ENCODE data around the gene SETDB1. TPM values are rescaled to one million over a fixed set of nuclear protein-coding genes. Genes with fewer than 3 reads are reported as not detected.
A peak's percentile ranks its signal among the peaks of the same experiment; 100 is the strongest.

Gene SETDB1
- total and polyA plus RNA-seq, 2 experiments from 2014 or later = 9.7 to 21.4 TPM

DNA sequence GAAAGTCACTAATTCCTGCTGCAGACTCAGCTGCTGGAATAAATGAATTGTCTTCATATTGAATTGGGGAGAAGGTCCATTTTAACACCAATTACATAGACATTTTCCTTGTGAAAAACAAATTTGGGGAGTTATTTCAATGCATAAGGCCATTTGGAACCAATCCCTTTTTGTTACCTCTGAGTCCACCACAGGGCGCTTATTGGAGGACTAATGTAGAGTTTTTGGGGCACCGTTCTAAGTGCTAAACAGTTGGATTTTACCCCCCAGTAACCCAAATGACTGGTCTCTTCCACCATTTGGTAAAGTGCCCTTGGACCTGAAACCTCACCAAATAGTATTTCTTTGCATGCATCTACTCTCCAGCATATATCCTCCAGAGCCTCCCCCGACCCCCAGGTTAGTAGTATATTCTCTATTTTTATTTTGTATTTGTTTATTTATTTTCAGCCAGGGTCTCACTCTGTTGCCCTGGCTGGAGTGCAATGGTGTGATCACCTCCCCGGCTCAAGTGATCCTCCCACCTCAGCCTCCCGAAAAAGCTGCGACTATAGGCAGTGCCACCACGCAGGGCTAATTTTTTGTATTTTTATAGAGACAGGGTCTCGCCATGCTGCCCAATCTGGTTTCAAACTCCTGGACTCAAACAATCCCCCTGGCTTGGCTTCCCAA, 83.6 kb downstream of the SETDB1 start:
- 91 to 92% methylated on average over 8 of the region's 8 CpGs for WGBS, 2 experiments (ENCODE audit: low coverage in 1 of 2, low lambda C conversion rate in 2 of 2, missing lambda C conversion rate in 2 of 2)
- TF ChIP-seq EZH2 (IDR thresholded peaks at IDR 0.05; ENCODE audit: insufficient read depth, poor library complexity, severe bottlenecking) = no peak
- TF ChIP-seq EZH2phosphoT487 (IDR thresholded peaks at IDR 0.05; ENCODE audit: insufficient read depth, low read depth) = no peak
- H3K4me2 ChIP-seq (ENCODE audit: unreplicated experiment) = peak overlapping the region; percentile 92
- H4K20me1 ChIP-seq (ENCODE audit: insufficient read depth) = no peaks in the 10 kb centered on the region
- no peaks in the 10 kb centered on the region for H3K36me3 ChIP-seq (ENCODE audit: low read depth)
- peak overlapping the region; percentile 89 for H3K4me3 ChIP-seq
- H3K9ac ChIP-seq = peak overlapping the region; percentile 93
- H3K9me2 ChIP-seq (ENCODE audit: insufficient read depth) = no peaks in the 10 kb centered on the region
- H3K79me2 ChIP-seq (ENCODE audit: insufficient read depth) = peaks cover 57% of the 10 kb centered on the region
- H3K9me3 ChIP-seq (ENCODE audit: low read depth) = no peaks in the 10 kb centered on the region
- H3F3A ChIP-seq (ENCODE audit: insufficient read depth) = peaks cover 30% of the 10 kb centered on the region
- H3K27me3 ChIP-seq (replicated peaks; ENCODE audit: insufficient read depth) = no peaks in the 10 kb centered on the region
- H2AFZ ChIP-seq = peak overlapping the region; percentile 96
- H3K27ac ChIP-seq = peak overlapping the region; percentile 76
- peaks cover 39% of the 10 kb centered on the region for H3K4me1 ChIP-seq (ENCODE audit: insufficient read depth)
- in situ Hi-C loops (cut with MboI) = no loop called here
- DNase-seq = no peak

DNA sequence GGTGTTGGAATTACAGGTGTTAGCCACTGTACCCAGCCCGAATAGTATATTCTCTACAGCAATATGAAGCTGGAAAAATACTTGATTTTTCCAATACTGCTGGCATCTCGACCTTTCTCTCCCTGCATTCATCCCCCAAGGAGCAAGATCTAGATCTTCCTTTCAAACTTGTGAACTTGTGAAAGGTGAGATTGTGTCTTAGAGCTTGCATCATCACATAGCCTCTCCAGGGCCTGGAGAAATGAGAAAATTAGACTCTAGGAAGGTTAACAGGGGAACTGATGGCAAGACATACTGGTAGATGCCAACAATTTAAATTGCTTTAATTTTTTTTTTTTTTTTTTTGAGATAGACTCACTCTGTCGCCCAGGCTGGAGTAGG, 84.2 kb downstream of the SETDB1 start:
- Histone ChIP-seq H3K9me3 (ENCODE audit: low read depth) (no peaks in the 10 kb centered on the region), H3K79me2 (ENCODE audit: insufficient read depth) (peaks cover 52% of the 10 kb centered on the region), H4K20me1 (ENCODE audit: insufficient read depth) (no peaks in the 10 kb centered on the region), H2AFZ (no peak overlapping the region), H3K27me3 (replicated peaks; ENCODE audit: insufficient read depth) (no peaks in the 10 kb centered on the region), H3K9ac (no peak overlapping the region), H3K36me3 (ENCODE audit: low read depth) (no peaks in the 10 kb centered on the region), H3K4me2 (ENCODE audit: unreplicated experiment) (no peak overlapping the region), H3F3A (ENCODE audit: insufficient read depth) (peaks cover 30% of the 10 kb centered on the region), H3K9me2 (ENCODE audit: insufficient read depth) (no peaks in the 10 kb centered on the region), H3K4me3 (no peak overlapping the region), H3K4me1 (ENCODE audit: insufficient read depth) (peaks cover 34% of the 10 kb centered on the region), H3K27ac (no peak overlapping the region)
- in situ Hi-C loops (cut with MboI) = no loop called here
- DNase-seq = no peak
- 51 to 66% methylated on average over 3 of the region's 3 CpGs for WGBS, 2 experiments (ENCODE audit: low coverage in 1 of 2, low lambda C conversion rate in 2 of 2, missing lambda C conversion rate in 2 of 2)
- no peak for TF ChIP-seq EZH2phosphoT487 (IDR thresholded peaks at IDR 0.05; ENCODE audit: insufficient read depth, low read depth)
- no peak for TF ChIP-seq EZH2 (IDR thresholded peaks at IDR 0.05; ENCODE audit: insufficient read depth, poor library complexity, severe bottlenecking)

DNA sequence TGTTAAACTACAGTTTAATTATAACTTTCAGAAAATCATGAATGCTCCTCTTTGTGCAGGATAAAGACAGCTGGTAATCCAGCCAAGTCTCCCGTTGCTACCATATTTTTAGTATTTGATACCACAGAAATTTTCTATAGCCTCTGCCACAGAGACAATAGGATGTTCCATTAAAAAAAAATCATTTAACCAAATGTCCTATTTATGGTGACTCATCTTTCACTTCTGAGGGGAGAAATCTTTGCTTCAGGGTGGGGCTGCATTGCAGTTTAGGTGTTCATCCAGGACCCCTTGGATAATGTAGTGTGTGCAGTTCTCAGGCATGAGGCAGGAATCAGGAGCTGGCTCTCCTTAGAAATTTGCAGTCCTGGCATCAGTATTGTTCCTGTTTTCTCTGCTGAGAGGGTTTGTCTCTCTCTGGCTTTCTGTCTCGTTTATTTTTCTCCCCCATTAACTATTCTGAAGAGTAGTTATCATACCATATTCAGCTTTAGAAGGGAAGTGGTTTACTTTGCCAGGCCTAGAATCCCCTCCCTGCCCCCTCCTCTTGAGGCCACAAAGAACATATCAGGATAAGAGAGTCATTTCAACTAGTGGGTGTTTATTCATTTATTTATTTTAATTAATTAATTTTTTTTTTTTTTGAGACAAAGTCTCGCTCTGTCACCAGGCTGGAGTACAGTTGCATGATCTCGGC, 85.1 kb downstream of the SETDB1 start:
- Histone ChIP-seq H2AFZ (no peak overlapping the region), H3K9me3 (ENCODE audit: low read depth) (no peaks in the 10 kb centered on the region), H3K36me3 (ENCODE audit: low read depth) (no peaks in the 10 kb centered on the region), H3K4me2 (ENCODE audit: unreplicated experiment) (peak overlapping the region; percentile 1), H4K20me1 (ENCODE audit: insufficient read depth) (no peaks in the 10 kb centered on the region), H3K27me3 (replicated peaks; ENCODE audit: insufficient read depth) (no peaks in the 10 kb centered on the region), H3K4me3 (no peak overlapping the region), H3K9ac (peak overlapping the region; percentile 11; the same call in 1 of the 2 replicates), H3K27ac (no peak overlapping the region), H3K79me2 (ENCODE audit: insufficient read depth) (peaks cover 50% of the 10 kb centered on the region), H3K4me1 (ENCODE audit: insufficient read depth) (peaks cover 26% of the 10 kb centered on the region), H3K9me2 (ENCODE audit: insufficient read depth) (no peaks in the 10 kb centered on the region), H3F3A (ENCODE audit: insufficient read depth) (peaks cover 30% of the 10 kb centered on the region)
- WGBS, 2 experiments (ENCODE audit: low coverage in 1 of 2, low lambda C conversion rate in 2 of 2, missing lambda C conversion rate in 2 of 2) = 48 to 54% methylated on average over 4 of the region's 4 CpGs
- peak; percentile 42 for DNase-seq
- in situ Hi-C loops (cut with MboI) = no loop called here
- TF ChIP-seq EZH2 (IDR thresholded peaks at IDR 0.05; ENCODE audit: insufficient read depth, poor library complexity, severe bottlenecking) (no peak), EZH2phosphoT487 (IDR thresholded peaks at IDR 0.05; ENCODE audit: insufficient read depth, low read depth) (no peak)

DNA sequence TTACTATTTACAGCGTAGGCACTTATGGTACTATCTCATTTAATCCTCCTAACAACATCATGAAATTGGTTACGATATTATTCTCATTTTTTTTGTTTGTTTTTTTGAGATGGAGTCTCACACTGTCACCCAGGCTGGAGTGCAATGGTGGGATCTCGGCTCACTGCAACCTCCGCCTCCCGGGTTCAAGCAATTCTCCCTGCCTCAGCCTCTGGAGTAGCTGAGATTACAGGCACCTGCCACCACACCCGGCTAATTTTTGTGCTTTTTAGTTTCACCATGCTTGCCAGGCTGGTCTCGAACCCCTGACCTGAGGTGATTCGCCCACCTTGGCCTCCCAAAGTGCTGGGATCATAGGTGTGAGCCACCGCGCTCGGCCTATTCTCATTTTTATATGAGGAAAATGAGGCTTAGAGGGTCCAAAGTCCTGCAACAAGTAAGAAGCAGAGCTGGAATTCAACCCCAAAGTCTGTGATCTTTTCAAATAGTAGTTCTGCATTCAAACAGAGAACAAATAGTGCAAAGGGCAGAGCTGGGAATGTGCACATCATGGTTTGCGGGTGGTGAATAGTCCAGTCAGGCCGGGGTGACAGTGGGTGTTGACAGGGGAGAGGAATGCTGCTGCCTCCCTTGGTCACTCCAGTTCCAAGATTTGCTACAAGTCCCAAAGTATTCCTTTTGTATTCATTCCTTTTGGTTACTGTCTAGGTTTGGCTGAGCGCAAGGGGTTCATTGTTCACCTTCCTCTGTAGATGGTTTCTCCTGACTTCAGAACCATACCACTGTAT, 86.7 kb downstream of the SETDB1 start:
- H4K20me1 ChIP-seq (ENCODE audit: insufficient read depth) = no peaks in the 10 kb centered on the region
- H3K4me1 ChIP-seq (ENCODE audit: insufficient read depth) = peaks cover 16% of the 10 kb centered on the region
- no peak overlapping the region for H3K4me2 ChIP-seq (ENCODE audit: unreplicated experiment)
- H3K27ac ChIP-seq = 0 out of 2 replicates have a peak overlapping the region, but pooled peaks have one; percentile 24
- 87 to 90% methylated on average over 14 of the region's 14 CpGs for WGBS, 2 experiments (ENCODE audit: low coverage in 1 of 2, low lambda C conversion rate in 2 of 2, missing lambda C conversion rate in 2 of 2)
- in situ Hi-C loops (cut with MboI) = no loop called here
- no peaks in the 10 kb centered on the region for H3K9me2 ChIP-seq (ENCODE audit: insufficient read depth)
- no peak for TF ChIP-seq EZH2phosphoT487 (IDR thresholded peaks at IDR 0.05; ENCODE audit: insufficient read depth, low read depth)
- TF ChIP-seq EZH2 (IDR thresholded peaks at IDR 0.05; ENCODE audit: insufficient read depth, poor library complexity, severe bottlenecking) = no peak
- H3K9me3 ChIP-seq (ENCODE audit: low read depth) = no peaks in the 10 kb centered on the region
- no peak overlapping the region for H3K4me3 ChIP-seq
- no peak overlapping the region for H2AFZ ChIP-seq
- H3K9ac ChIP-seq = no peak overlapping the region
- H3K36me3 ChIP-seq (ENCODE audit: low read depth) = 0 out of 2 replicates have a peak, but pooled peaks cover under 1% of the 10 kb centered on the region
- peak; percentile 32 for DNase-seq
- H3K79me2 ChIP-seq (ENCODE audit: insufficient read depth) = peaks cover 50% of the 10 kb centered on the region
- no peaks in the 10 kb centered on the region for H3K27me3 ChIP-seq (replicated peaks; ENCODE audit: insufficient read depth)
- peaks cover 17% of the 10 kb centered on the region for H3F3A ChIP-seq (ENCODE audit: insufficient read depth)

All from GM23248 (cell line).